Esophagus muscularis mucosa (tissue), 4 donors: ENCODE data around the gene COPZ1.

Experiments used
- CTCF ChIP-seq, 3 experiments: fragments of 200-600 bp in 2 of 3; fragments of 450-650 bp in 1 of 3; sonication (generic) in 2 of 3; IDR thresholded peaks; one replicate each; pipeline ENCODE4 v1.5.1; 2017 to 2019; ENCODE audit warnings: antibody characterized with exemption in 3 of 3, mild to moderate bottlenecking in 2 of 3, moderate library complexity in 1 of 3
- EP300 ChIP-seq: sonication (generic); formaldehyde crosslinking; IDR thresholded peaks from one replicate; pipeline ENCODE4 v1.6.1; 2017; ENCODE audit warnings: antibody characterized with exemption
- POLR2A ChIP-seq: fragments of 450-650 bp; IDR thresholded peaks from one replicate; pipeline ENCODE4 v1.6.1; 2017; ENCODE audit warnings: antibody characterized with exemption, moderate library complexity, mild to moderate bottlenecking, low read depth
- POLR2AphosphoS5 ChIP-seq, 2 donors: sonication (generic); formaldehyde crosslinking; IDR thresholded peaks; one replicate each; pipeline ENCODE4 v1.6.1; 2017; ENCODE audit warnings: antibody characterized with exemption in 2 of 2

GRCh38 chr12:54292931-54293241 lies 32.0 kb upstream of the COPZ1 start:
- TF ChIP-seq CTCF (IDR thresholded peaks at IDR 0.05) (no peak), POLR2AphosphoS5 (IDR thresholded peaks at IDR 0.05) (no peak), EP300 (no peak), POLR2A (no peak)
